Panc1 (cell line): ENCODE results near the gene NTMT1. TPM values are rescaled to one million over a fixed set of nuclear protein-coding genes. Genes with fewer than 3 reads are reported as not detected.

Experiments used
- ATAC-seq: fragments of 200-7000 bp; cut with Tn5 transposase; 2 replicates; pipeline ENCODE4 v1.9.1; 2020; ENCODE audit warnings: mild to moderate bottlenecking, moderate library complexity
- BruUV-seq: library from RNA; stranded (reverse); fragments of 400-500 nt; replicated peaks from 2 replicates; lab custom pipeline; 2021; lab: Mats Ljungman, UMichigan
- CTCF ChIA-PET: fragments of 300-600 bp; sonication (Branson Sonifier 250); formaldehyde crosslinking; loops from one replicate; lab custom pipeline; 2022; ENCODE audit warnings: antibody characterized with exemption; lab: Charles Lee
- POLR2A ChIA-PET: fragments of 300-600 bp; sonication (Branson Sonifier 250); formaldehyde crosslinking; loops from one replicate; lab custom pipeline; 2022; ENCODE audit warnings: antibody characterized with exemption; lab: Charles Lee
- DNase-seq: peaks from one replicate; pipeline ENCODE4 v3.0.0-alpha.2; 2010; ENCODE audit warnings: low read depth, low spot score
- H3K27ac ChIP-seq: 2 replicates; pipeline ENCODE4 v1.5.1; 2011; ENCODE audit warnings: mild to moderate bottlenecking, low read length, inconsistent platforms
- H3K27me3 ChIP-seq: fragments of 200-500 bp; sonication (Bioruptor generic); 2 replicates; pipeline ENCODE4 v1.6.0; 2014; ENCODE audit warnings: low read length, inconsistent platforms; ENCODE audit not compliant: control insufficient read depth, insufficient read depth
- H3K36me3 ChIP-seq: fragments of 200-500 bp; sonication (Bioruptor generic); 2 replicates; pipeline ENCODE4 v1.5.1; 2014; ENCODE audit warnings: inconsistent platforms, mild to moderate bottlenecking, low read length, moderate library complexity; ENCODE audit not compliant: control insufficient read depth, insufficient read depth
- H3K4me1 ChIP-seq: 2 replicates; pipeline ENCODE4 v1.5.1; 2011; ENCODE audit warnings: inconsistent platforms, mild to moderate bottlenecking, low read length, moderate library complexity; ENCODE audit not compliant: control insufficient read depth, insufficient read depth
- H3K4me3 ChIP-seq, 2 experiments: 2 replicates each; pipeline ENCODE4 v1.5.1; 2011 to 2012; ENCODE audit warnings: low read depth in 2 of 2, low read length in 2 of 2, mild to moderate bottlenecking in 2 of 2, inconsistent platforms in 1 of 2, moderate library complexity in 1 of 2
- H3K9me3 ChIP-seq: fragments of 200-500 bp; sonication (Bioruptor generic); 2 replicates; pipeline ENCODE4 v1.5.1; 2014; ENCODE audit warnings: low read depth, mild to moderate bottlenecking, inconsistent platforms, low read length, moderate library complexity; ENCODE audit not compliant: control insufficient read depth, insufficient read depth
- CTCF ChIP-seq: fragments of 450-650 bp; IDR thresholded peaks from 2 replicates; pipeline ENCODE4 v1.5.1; 2017; ENCODE audit warnings: mild to moderate bottlenecking
- POLR2AphosphoS5 ChIP-seq: IDR thresholded peaks from 2 replicates; pipeline ENCODE4 v1.6.1; 2012; ENCODE audit warnings: mild to moderate bottlenecking, low read depth, low read length, moderate library complexity
- REST ChIP-seq, 2 experiments: IDR thresholded peaks; 2 replicates each; pipeline ENCODE4 v1.6.1; 2011 to 2012; ENCODE audit warnings: low read depth in 2 of 2, control low read depth in 1 of 2, low read length in 1 of 2, mild to moderate bottlenecking in 1 of 2, moderate library complexity in 1 of 2; ENCODE audit not compliant: insufficient read depth in 1 of 2
- SIN3A ChIP-seq: IDR thresholded peaks from 2 replicates; pipeline ENCODE4 v1.6.1; 2012; ENCODE audit warnings: low read depth, mild to moderate bottlenecking, low read length, moderate library complexity, borderline replicate concordance; ENCODE audit not compliant: insufficient read depth
- TCF7L2 ChIP-seq: IDR thresholded peaks from 2 replicates; pipeline ENCODE4 v1.6.1; 2011; ENCODE audit warnings: mild to moderate bottlenecking, low read depth, low read length, inconsistent platforms
- in situ Hi-C: cut with HindIII; loops from 2 replicates; pipeline ENCODE4 v1.10.0; 2016; ENCODE audit warnings: low sequenced_read_pairs, low pct_unique_long_range_greater_than_20kb
- intact Hi-C: fragments of 100-400 bp; cut with micrococcal nuclease; formaldehyde crosslinking; loops from one replicate; pipeline ENCODE4 v1.10.0; 2022; ENCODE audit not compliant: unreplicated experiment
- total RNA-seq: library from RNA; stranded (reverse); gene quantifications from one replicate; pipeline ENCODE4 v1.2.1, GENCODE V29; 2021; ENCODE audit not compliant: unreplicated experiment

Gene NTMT1
- total RNA-seq, 1 experiment from 2014 or later: 47.5 TPM

- Histone ChIP-seq H3K4me3 (no peak overlapping the region), H3K27ac (no peak overlapping the region), H3K36me3 (no peaks in the 10 kb centered on the region), H3K9me3 (no peaks in the 10 kb centered on the region), H3K4me1 (no peaks in the 10 kb centered on the region), H3K27me3 (no peaks in the 10 kb centered on the region)
- intact Hi-C loops: no loop called here
- no peak for TF ChIP-seq POLR2AphosphoS5
- ATAC-seq: no peak
- no peak for DNase-seq
- ChIA-PET POLR2A (no interaction called here), CTCF (no interaction called here)
- BruUV-seq: no TSS peak
- in situ Hi-C loops: no loop called here
Observed at GRCh38 chr9:129648764-129649115, 22.8 kb downstream of the NTMT1 start.

- Histone ChIP-seq H3K9me3 (no peaks in the 10 kb centered on the region), H3K4me3 (no peak overlapping the region), H3K27ac (no peak overlapping the region), H3K4me1 (no peaks in the 10 kb centered on the region), H3K27me3 (no peaks in the 10 kb centered on the region), H3K36me3 (no peaks in the 10 kb centered on the region)
- ATAC-seq (no peak), DNase-seq (no peak)
- TF ChIP-seq SIN3A: no peak
- TF ChIP-seq CTCF: no peak
- no peak for TF ChIP-seq TCF7L2
- TF ChIP-seq REST (IDR thresholded peaks at IDR 0.05; ENCODE audit: insufficient read depth in 1 of 2, low read depth in 2 of 2, low read length in 1 of 2): no peak
- no peak for TF ChIP-seq POLR2AphosphoS5
- intact Hi-C loops: no loop called here
- in situ Hi-C loops: no loop called here
- ChIA-PET CTCF (no interaction called here), POLR2A (no interaction called here)
- no TSS peak for BruUV-seq
Observed at GRCh38 chr9:129649726-129650679, 24.0 kb downstream of the NTMT1 start.

- H3K4me1 ChIP-seq: no peaks in the 10 kb centered on the region
- ChIA-PET POLR2A (interaction anchor here (0.6 kb wide), 1 partner anchor 113 kb away, joined by 3 read pairs; no protein-coding TSS in a partner anchor), CTCF (no interaction called here)
- H3K4me3 ChIP-seq: no peak overlapping the region
- no peak for TF ChIP-seq REST (IDR thresholded peaks at IDR 0.05; ENCODE audit: insufficient read depth in 1 of 2, low read depth in 2 of 2, low read length in 1 of 2)
- no peak for TF ChIP-seq SIN3A
- no peak for TF ChIP-seq CTCF
- no peak for TF ChIP-seq TCF7L2
- ATAC-seq: no peak
- H3K36me3 ChIP-seq: no peaks in the 10 kb centered on the region
- in situ Hi-C loops (no loop called here), intact Hi-C loops (no loop called here)
- H3K27ac ChIP-seq: no peak overlapping the region
- no peaks in the 10 kb centered on the region for H3K9me3 ChIP-seq
- no TSS peak for BruUV-seq
- no peak for DNase-seq
- no peaks in the 10 kb centered on the region for H3K27me3 ChIP-seq
Observed at GRCh38 chr9:129650680-129651235, 24.8 kb downstream of the NTMT1 start.
